Measurements from ENCODE around the gene SRP14.

The SRP14 gene

GRCh38 chr15:40067921-40068624 lies 29.1 kb upstream of the SRP14 start:
- DNase-seq = no peak

DNA sequence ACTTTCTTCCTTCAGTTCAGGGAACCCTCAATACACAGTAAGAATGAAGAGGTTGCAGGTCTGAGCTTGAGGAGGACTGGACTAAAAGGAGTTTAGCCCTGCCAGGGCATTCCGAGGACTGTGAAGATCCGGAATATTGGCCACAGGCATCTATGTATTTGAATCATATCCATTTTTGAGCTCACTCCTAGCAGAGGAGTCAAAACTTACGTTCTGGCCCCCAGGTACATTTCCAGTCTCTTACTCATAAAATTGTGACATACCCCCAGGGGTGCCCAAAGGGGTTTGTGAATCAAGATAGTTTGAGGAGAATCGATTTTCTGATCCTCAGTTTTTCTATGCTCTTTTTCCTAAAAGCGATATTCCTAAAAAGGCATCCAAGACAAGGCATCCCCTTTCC lies 27.6 kb upstream of the SRP14 start:
- no peak for DNase-seq

DNA sequence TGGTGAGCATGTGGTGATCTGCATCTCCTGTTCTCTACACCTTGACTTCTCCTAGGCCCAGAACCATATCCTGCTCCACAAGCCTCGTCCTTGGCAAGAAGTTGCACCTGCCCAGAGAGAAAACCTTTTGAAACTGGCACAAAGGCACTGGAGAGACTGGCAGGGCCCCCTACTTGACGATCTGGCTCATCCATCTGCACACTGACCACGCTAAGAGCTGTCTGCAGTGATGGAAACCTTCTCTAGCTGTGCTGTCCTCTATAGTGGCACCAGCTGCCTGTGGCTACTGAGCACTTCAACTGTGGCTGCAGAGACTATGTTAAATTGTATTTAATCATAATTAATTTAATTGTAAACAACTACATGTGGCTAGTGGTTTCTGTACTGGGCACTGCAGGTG lies 26.2 kb upstream of the SRP14 start:
- no peak for DNase-seq

GRCh38 chr15:40064231-40064894 lies 25.4 kb upstream of the SRP14 start:
- peak; percentile 74 for DNase-seq

DNA sequence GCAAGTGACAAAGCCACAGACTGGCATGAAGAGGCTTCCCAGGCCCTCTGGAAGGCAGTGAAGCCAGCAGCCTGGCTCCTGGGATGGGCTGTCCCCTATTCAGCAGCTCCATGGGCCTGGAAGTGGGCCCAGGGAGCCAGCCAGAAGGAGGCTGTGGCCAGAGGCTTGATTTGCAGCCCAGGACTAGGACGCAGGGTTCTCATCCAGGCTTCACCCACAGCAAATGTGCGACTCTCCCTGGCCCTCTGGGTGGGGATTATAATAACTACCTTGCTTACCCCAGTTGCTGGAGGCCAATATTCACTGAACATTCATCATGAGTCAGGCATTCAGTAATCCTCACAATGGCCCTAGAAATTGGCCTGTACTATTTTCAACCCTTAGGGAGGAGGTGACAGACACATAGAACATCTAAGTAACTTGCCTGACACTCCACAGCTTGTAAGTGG lies 24.6 kb upstream of the SRP14 start:
- no peak for DNase-seq

DNA sequence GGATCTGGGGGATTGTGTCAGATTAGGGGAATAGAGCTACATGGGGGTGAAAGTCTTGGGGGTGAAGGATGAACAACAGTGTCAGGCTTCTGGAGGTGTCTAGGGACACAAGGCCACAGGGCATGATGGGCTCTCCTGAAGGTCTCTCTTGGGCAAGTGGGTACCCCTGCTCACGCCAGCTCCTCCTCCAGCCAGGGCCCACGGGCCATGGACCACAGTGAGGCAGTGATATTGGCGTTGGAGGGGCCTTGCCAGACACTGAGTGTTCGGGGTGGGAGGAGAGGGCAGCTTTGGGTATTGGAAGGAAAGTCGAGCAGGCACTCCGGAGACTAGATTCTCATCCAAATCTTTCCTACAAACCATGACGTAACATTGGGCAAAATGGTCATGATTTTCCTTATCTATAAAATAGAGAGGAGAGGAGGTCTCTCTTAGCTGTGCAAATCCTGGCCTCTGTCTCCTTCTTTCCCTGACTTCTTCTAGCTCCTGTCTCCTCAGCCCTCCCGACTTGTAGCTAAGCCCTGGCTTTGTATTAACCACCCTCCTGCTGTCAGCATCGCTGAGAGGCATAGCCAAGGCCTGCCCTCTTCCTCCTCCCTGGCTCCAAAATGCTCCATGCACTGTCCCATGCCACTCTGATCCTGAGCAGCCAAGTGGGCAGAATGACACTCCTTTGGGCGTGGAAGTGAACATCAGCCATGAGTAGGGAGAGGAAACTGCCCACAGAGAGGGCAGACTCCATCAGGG lies 24.0 kb upstream of the SRP14 start:
- no peak for DNase-seq

- DNase-seq = peak; percentile 90
These were observed 22.4 kb upstream of the SRP14 start for GRCh38 chr15:40061212-40061901.

DNA sequence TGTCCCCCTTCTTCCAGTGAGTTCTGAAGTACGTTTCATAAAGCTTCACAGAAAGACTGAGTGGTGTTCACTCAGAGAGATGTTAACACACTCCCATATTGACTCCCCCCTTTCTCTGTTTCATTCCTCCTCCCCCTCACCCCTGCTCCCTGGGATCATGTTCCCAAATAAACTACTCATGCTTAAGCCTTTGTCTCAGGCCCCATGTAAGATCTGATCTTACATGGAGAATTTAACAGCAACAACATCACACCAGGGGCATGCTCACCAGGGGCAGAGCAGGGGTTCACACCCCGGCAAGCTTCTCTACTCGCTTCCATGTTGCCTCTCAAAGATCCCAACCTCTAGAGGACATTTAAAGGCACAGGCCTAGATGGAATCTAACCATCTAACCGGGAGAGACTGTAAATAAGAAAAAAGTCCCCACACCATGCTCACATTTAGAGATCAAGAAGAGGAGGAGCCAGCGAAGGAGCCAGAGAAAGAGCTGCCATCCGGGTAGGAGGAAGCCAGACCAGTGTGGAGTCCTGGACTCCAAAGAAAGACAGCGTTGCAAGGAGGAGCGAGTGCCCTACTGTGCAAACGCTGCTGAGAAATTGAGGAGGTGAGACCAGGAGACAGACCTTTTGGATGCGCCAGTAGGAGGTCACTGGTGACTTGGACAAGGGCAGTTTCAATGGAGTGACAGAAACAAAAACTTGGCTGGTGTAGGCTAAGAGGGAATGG lies 21.4 kb upstream of the SRP14 start:
- no peak for DNase-seq

GRCh38 chr15:40059821-40060220 lies 20.8 kb upstream of the SRP14 start:
- DNase-seq = no peak

GRCh38 chr15:40058476-40059140 lies 19.6 kb upstream of the SRP14 start:
- DNase-seq = peak; percentile 65

GRCh38 chr15:40055576-40056293 lies 16.8 kb upstream of the SRP14 start:
- no peak for DNase-seq

DNA sequence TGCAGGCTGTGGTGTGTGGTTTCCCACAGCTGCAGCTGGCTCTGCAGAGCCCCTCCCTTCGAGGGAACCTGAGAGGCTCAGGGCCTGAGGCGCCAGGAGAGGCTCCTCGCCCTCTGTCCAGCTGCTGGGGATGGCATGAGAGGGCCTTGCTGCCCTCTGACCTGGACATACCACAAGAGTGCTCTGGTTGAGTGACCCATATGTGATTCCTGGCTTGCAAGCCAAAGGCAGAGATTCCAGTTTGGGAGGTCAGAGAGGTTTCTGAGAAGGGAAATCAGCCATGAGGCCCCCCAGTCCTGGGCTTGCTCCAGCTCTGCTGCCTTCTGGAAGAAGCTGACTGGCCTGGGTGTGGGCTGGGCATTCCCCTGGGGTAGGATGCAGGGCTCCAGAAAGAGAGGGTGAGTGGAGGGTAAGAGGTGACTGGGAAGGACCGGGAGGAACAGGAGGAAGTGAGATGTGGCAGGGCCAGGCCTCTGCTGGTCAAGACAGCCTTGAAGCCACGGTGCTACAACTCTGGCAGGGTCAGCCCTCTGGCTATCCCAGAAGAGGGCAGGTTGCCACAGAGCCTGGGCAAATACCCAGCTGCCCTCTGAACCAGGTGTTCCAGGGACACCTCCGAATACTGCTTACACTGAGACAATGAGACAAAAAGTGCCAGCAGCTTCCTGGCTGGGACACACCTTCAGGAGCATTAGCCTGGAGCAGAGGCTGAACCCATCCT lies 16.0 kb upstream of the SRP14 start:
- peak; percentile 54 for DNase-seq

- no peak for DNase-seq
These were observed 15.5 kb upstream of the SRP14 start for GRCh38 chr15:40054605-40054854.

DNA sequence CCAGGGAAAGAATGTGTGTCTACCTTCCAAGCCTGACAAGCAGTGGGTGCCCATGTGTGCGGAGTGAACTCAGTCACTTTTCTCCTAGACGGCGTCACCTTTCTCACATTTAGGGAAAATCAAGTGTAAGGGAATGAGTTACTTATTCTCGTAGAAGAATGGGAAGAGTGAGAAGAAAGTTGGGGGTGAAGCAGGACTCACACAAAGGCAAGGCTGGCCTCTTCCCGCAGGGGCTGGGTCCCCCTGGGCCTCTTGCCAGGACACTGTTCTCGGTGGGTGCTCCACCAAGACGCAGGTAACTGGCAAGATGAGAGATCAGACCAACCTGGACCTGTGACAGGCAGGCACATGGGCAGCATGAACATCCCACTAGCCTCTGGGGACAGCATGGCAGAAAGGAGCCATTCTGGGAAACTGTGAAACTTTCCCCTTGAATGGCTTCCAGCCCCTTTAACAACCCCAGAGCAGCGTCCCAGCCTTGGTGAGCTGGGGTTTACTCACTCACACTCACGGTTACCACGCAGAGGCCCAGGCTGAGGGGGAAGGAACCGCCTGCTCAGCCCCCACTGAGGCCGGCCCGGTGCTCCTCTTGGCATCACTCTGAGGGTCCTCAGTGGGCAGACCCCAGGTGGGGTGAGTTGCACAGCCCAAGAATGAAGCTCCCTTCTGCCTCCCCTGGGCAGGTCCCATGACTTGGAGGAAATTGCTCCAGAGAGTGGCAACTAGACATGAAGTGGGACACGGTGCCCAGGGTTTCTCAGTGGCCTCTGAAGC lies 15.0 kb upstream of the SRP14 start:
- DNase-seq = no peak

- no peak for DNase-seq
These were observed 14.3 kb upstream of the SRP14 start for GRCh38 chr15:40053079-40053830.

- no peak for DNase-seq
These were observed 13.6 kb upstream of the SRP14 start for GRCh38 chr15:40052604-40053003.

DNA sequence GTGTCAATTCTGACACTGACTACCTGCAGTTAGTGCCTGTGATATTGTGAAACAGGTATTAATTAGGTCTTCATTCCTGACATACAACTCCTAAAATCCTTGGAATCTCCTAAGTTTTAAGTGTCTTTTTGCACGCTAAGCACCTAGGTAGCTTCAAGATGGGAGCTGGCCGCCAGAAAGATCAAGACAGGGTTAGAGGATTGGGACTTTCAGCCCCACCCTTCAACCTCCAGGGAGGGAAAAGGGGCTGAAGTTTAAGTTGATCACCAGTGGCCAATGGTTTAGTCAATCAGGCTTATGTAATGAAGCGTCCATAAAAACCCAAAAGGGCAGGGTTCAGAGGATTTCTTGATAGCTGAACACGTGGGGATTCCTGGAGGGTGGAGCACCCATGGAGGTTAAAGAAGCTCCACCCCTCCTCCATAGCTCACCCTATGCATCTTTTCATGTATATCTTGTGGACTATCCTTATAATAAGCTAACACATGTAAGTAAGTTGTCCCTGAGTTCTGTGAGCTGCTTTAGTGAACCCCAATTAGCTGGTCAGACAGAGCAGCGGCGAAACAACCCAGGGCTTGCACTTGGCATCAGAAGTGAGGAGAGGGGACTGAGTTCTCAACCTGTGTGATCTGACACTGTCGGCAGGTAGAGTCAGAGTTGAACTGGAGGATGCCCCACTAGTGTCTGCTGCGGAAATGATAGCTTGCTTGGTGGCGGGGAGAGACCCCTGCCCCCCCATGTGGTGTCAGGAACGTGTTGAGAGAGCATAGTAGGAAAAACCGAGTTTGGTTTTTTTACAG lies 12.8 kb upstream of the SRP14 start:
- no peak for DNase-seq

DNA sequence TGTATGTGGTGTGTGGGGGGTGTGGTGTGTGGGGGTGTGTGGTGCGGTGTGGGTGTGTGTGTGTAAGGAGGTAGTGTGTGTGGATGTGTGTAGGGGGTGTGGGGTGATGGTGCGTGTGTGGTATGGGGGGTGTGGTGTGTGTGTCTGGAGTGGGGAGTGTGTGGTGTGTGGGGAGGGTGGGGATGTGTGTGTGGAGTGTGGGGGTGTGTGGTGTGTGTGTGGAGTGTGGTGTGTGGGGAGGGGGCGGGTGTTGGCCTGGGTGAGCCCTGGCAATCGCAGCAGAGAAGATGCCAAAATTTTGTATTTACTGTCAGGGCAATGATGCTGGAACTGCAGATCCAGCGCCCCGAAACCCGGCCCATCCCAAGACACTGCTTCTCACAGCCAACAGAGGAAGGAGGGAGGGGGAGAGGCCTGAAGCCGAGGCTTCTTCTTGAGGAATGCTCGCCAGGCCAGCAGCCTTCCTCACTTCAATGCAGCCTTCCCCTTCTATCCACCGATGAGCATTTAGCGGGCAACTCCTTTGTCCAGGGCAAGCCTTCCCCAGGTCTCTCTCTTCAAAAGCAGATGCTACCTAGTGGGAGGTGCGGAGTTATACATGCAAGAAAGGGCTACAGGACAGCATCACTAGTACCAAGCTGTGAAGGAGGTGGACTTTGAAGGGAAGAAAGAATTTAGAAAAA lies 11.9 kb upstream of the SRP14 start:
- DNase-seq = no peak

Data from activated CD4-positive, alpha-beta T cell treated with anti-CD3 and anti-CD28 coated beads, Interleukin-10, Interleukin-2, amounts not matched to agents 100 ng/mL and 50 ng/mL, durations not matched to agents 16 hours and 8 hours (primary cell).